ENCODE results near the gene RASGRP2.
A peak's percentile ranks its signal among the peaks of the same experiment; 100 is the strongest.

Gene RASGRP2

GRCh38 chr11:64759722-64760719, 16.1 kb upstream of the RASGRP2 start, which contains the start of gene PYGM:
Gene PYGM (minus strand): TSS chr11:64759974. CDS start chr11:64759898, 76 bp downstream.
- H3K36me3 ChIP-seq (ENCODE audit: control insufficient read depth, insufficient read depth, low read length, severe bottlenecking) = peaks cover 25% of the 10 kb centered on the region
- peak within 1 kb of the TSS; percentile 56 for H3K4me3 ChIP-seq (ENCODE audit: low read length)
- peaks cover 45% of the 10 kb centered on the region for H3K4me1 ChIP-seq (ENCODE audit: control insufficient read depth, insufficient read depth, low read length)
- DNase-seq (ENCODE audit: low read depth) = no peak
- H3K27me3 ChIP-seq (replicated peaks; ENCODE audit: control insufficient read depth, insufficient read depth, low read length) = no peaks in the 10 kb centered on the region
- H3K9me3 ChIP-seq (ENCODE audit: control insufficient read depth, low read length) = no peaks in the 10 kb centered on the region
- H3K9ac ChIP-seq (ENCODE audit: low read length) = peak within 1 kb of the TSS; percentile 78

DNA sequence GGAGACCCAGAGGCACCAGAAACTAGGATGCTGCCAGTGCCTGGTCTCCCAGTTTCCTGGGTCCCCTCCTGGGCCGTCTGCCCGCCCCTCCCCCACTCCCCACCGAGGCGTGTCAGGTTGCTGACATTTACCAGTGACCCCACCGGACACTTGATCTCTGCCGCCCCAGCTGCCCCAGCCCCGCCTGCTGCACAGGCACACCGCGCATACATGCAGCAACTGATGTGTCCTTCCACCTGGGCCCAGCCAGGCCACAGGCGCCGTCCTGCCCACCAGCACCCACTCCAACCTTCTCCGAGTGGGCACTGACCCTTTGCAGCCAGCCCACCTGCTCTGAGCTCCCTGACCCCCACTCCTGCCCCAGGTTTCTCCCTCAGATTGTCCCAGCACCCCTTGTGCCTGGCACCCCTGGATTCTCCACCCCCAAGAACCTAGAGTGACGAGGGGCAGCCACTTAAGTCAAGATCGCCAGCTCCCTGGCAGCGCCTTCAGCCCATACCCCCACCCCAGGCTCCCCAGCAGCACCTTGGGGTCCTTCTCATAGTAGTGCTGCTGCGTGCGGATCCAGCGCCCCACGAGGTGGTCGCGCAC, 15.3 kb upstream of the RASGRP2 start:
- Histone ChIP-seq H3K36me3 (ENCODE audit: control insufficient read depth, insufficient read depth, low read length, severe bottlenecking) (peaks cover 17% of the 10 kb centered on the region), H3K4me1 (ENCODE audit: control insufficient read depth, insufficient read depth, low read length) (peaks cover 45% of the 10 kb centered on the region), H3K9me3 (ENCODE audit: control insufficient read depth, low read length) (no peaks in the 10 kb centered on the region), H3K27me3 (replicated peaks; ENCODE audit: control insufficient read depth, insufficient read depth, low read length) (no peaks in the 10 kb centered on the region), H3K4me3 (ENCODE audit: low read length) (peak overlapping the region; percentile 56), H3K9ac (ENCODE audit: low read length) (peak overlapping the region; percentile 78)
- DNase-seq (ENCODE audit: low read depth) = no peak

DNA sequence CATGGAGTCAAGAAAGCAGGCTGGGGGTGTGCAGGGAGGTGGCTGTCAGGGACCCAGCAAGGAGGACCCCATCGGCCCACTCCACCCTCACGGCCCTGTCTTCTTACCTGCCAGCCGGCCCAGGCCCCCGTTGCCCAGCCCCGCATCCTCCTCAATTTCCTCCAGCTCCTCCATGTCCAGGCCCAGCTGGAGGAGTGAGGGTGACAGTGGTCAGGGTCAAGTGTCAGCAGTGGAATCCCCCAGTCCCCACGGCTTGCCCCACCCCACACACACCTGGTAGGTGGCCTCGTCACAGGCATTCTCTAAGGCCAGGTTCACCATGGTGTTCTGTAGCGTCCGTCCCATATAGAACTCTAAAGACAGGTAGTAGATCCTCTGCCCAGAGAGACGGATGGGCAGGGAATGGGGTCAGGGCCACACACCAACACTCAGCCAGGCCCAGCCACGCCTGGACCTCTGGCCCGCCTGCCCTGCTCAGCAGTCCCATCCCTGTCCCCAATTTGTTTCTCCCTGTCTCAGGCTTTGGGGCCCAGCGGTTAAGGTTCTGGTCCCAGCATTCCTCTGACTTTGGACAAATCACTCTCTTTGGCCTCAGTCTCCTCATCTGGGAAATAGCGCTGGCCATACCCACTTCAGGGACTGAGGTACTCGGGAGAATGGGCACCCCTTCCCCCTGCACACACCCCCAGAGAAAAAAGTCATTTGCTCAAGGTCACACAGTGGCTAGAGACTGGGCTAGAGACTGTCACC, 14.6 kb upstream of the RASGRP2 start:
- Histone ChIP-seq H3K27me3 (replicated peaks; ENCODE audit: control insufficient read depth, insufficient read depth, low read length) (no peaks in the 10 kb centered on the region), H3K9me3 (ENCODE audit: control insufficient read depth, low read length) (no peaks in the 10 kb centered on the region), H3K4me1 (ENCODE audit: control insufficient read depth, insufficient read depth, low read length) (peaks cover 37% of the 10 kb centered on the region), H3K4me3 (ENCODE audit: low read length) (no peak overlapping the region), H3K36me3 (ENCODE audit: control insufficient read depth, insufficient read depth, low read length, severe bottlenecking) (peaks cover 10% of the 10 kb centered on the region), H3K9ac (ENCODE audit: low read length) (no peak overlapping the region)
- DNase-seq (ENCODE audit: low read depth) = no peak

DNA sequence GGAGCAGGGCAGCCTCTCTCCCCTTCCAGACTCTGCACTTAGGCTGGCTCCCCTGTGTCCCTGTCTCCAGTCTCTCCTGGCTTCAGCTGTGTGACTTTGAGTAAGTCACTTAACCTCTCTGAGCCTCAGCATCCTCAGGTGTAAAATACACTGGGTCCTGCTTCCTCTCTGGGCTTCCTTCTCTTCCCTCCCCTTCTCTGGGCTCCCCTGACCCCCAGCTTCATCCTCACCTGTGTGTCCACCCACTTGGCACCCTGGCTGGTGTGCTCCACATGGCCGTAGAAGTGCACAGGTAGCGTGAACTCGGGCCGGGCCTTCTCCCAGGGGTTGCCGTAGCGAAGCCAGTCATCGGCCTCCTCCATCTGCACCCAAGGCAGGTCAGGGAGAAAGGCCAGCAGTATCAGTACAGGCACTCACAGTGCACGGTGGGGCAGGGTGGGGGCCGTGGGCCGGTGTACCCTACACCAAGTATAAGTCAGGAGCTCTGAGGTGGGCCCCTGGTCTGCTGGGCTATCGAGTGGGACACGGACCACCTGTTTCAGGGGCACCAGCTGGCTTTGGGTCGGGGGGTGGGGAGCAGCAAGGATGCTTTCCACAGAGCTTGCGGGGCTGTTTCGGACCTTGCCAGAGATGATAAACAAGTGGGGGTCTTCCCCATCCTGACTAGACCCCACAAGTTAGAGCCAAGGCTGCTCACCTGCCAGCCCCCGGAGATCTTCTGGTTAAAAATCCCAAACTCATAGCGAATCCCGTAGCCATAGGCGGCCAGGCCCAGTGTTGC, 13.8 kb upstream of the RASGRP2 start:
- Histone ChIP-seq H3K9ac (ENCODE audit: low read length) (no peak overlapping the region), H3K36me3 (ENCODE audit: control insufficient read depth, insufficient read depth, low read length, severe bottlenecking) (peaks cover 2% of the 10 kb centered on the region), H3K9me3 (ENCODE audit: control insufficient read depth, low read length) (no peaks in the 10 kb centered on the region), H3K27me3 (replicated peaks; ENCODE audit: control insufficient read depth, insufficient read depth, low read length) (no peaks in the 10 kb centered on the region), H3K4me3 (ENCODE audit: low read length) (no peak overlapping the region), H3K4me1 (ENCODE audit: control insufficient read depth, insufficient read depth, low read length) (peaks cover 30% of the 10 kb centered on the region)
- no peak for DNase-seq (ENCODE audit: low read depth)

- H3K9ac ChIP-seq (ENCODE audit: low read length) = no peak overlapping the region
- H3K9me3 ChIP-seq (ENCODE audit: control insufficient read depth, low read length) = no peaks in the 10 kb centered on the region
- no peaks in the 10 kb centered on the region for H3K36me3 ChIP-seq (ENCODE audit: control insufficient read depth, insufficient read depth, low read length, severe bottlenecking)
- H3K4me1 ChIP-seq (ENCODE audit: control insufficient read depth, insufficient read depth, low read length) = peaks cover 17% of the 10 kb centered on the region
- H3K4me3 ChIP-seq (ENCODE audit: low read length) = no peak overlapping the region
- DNase-seq (ENCODE audit: low read depth) = no peak
- H3K27me3 ChIP-seq (replicated peaks; ENCODE audit: control insufficient read depth, insufficient read depth, low read length) = no peaks in the 10 kb centered on the region
These were observed 11.9 kb upstream of the RASGRP2 start for GRCh38 chr11:64755681-64756361.

DNA sequence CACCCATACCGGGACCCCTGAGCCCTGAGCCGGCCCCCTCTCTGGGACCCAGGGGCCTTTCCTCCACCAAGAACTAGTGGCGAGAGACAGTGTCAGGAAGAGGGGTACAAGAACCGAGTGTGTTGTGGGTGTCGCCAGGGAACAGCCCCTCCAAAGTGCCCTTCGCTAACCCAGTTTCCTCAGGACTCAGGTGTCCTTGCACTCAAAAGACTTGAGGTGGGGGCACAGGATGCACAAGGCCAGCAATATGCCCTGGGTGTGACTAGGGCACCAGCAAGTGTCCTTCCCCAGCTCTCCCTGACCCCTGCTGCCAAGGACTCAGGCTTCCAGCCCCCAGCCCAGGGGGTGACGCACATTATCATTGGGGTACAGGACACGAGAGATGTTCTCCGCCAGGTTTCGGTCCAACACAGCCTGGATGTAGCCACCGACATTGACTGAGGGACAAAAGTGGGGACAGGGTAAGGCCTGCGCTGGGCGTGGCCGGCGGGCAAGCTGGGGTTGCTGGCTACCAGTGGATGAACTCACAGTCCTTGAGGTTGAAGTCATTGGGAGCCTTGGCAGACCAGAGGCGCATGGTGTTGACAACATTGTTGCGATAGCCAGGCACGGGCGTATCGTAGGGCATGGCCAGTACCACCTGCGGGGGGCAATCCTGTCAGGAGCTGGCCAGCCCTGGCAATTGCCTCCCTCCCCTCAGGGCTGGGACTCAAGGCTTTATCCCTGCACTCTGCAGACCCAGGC, 11.1 kb upstream of the RASGRP2 start:
- H3K4me1 ChIP-seq (ENCODE audit: control insufficient read depth, insufficient read depth, low read length) = peaks cover 10% of the 10 kb centered on the region
- no peaks in the 10 kb centered on the region for H3K27me3 ChIP-seq (replicated peaks; ENCODE audit: control insufficient read depth, insufficient read depth, low read length)
- no peaks in the 10 kb centered on the region for H3K36me3 ChIP-seq (ENCODE audit: control insufficient read depth, insufficient read depth, low read length, severe bottlenecking)
- H3K9ac ChIP-seq (ENCODE audit: low read length) = no peak overlapping the region
- no peak for DNase-seq (ENCODE audit: low read depth)
- no peaks in the 10 kb centered on the region for H3K9me3 ChIP-seq (ENCODE audit: control insufficient read depth, low read length)
- H3K4me3 ChIP-seq (ENCODE audit: low read length) = no peak overlapping the region

GRCh38 chr11:64754124-64754918, 10.4 kb upstream of the RASGRP2 start:
- Histone ChIP-seq H3K4me3 (ENCODE audit: low read length) (no peak overlapping the region), H3K27me3 (replicated peaks; ENCODE audit: control insufficient read depth, insufficient read depth, low read length) (no peaks in the 10 kb centered on the region), H3K9ac (ENCODE audit: low read length) (no peak overlapping the region), H3K36me3 (ENCODE audit: control insufficient read depth, insufficient read depth, low read length, severe bottlenecking) (no peaks in the 10 kb centered on the region), H3K4me1 (ENCODE audit: control insufficient read depth, insufficient read depth, low read length) (peaks cover 2% of the 10 kb centered on the region), H3K9me3 (ENCODE audit: control insufficient read depth, low read length) (no peaks in the 10 kb centered on the region)
- DNase-seq (ENCODE audit: low read depth) = no peak

DNA sequence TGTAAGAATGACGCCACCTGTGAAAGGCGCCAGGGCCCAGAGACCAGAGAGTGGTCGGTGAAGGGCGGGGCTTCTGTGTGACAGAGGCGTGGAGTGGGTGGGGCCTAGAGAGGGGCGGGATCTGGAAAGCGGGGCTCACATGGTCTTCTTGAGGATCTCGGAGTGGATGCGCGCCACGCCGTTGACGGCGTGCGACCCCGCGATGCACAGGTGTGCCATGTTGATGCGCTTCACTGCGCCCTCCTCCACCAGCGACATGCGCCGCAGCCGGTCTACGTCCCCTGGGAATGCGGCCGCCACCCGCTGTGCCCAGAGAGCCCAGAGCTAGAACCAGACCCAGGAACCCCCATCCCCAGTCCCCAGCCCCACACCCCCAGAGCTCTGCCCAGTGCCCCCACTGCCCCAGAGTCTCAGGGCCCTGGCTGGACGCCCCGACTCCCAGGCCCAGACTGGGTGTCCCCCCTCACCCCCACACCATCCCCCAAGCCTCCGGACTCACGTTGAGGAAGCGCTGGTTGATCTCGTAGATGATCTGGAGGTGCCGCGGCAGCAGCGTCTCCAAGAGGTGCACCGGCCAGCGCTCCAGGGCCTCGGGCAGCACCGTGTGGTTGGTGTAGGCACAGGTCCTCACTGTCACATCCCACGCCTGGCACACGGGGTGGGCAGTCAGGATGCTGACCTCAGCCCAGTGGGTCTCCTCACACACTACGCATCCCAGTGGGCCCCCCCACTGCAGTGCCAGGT, 9.6 kb upstream of the RASGRP2 start:
- no peak for DNase-seq (ENCODE audit: low read depth)

GRCh38 chr11:64753019-64753379, 9.1 kb upstream of the RASGRP2 start:
- H3K4me3 ChIP-seq (ENCODE audit: low read length) = no peak overlapping the region
- no peaks in the 10 kb centered on the region for H3K36me3 ChIP-seq (ENCODE audit: control insufficient read depth, insufficient read depth, low read length, severe bottlenecking)
- no peak for DNase-seq (ENCODE audit: low read depth)
- H3K9ac ChIP-seq (ENCODE audit: low read length) = no peak overlapping the region
- no peaks in the 10 kb centered on the region for H3K27me3 ChIP-seq (replicated peaks; ENCODE audit: control insufficient read depth, insufficient read depth, low read length)
- H3K9me3 ChIP-seq (ENCODE audit: control insufficient read depth, low read length) = no peaks in the 10 kb centered on the region
- peaks cover 9% of the 10 kb centered on the region for H3K4me1 ChIP-seq (ENCODE audit: control insufficient read depth, insufficient read depth, low read length)

More for the DNA sequence above, 9.6 kb upstream of the RASGRP2 start:
- H3K9me3 ChIP-seq (ENCODE audit: control insufficient read depth, low read length) = no peaks in the 10 kb centered on the region
- no peaks in the 10 kb centered on the region for H3K36me3 ChIP-seq (ENCODE audit: control insufficient read depth, insufficient read depth, low read length, severe bottlenecking)
- no peak overlapping the region for H3K9ac ChIP-seq (ENCODE audit: low read length)
- no peak overlapping the region for H3K4me3 ChIP-seq (ENCODE audit: low read length)
- no peaks in the 10 kb centered on the region for H3K27me3 ChIP-seq (replicated peaks; ENCODE audit: control insufficient read depth, insufficient read depth, low read length)
- H3K4me1 ChIP-seq (ENCODE audit: control insufficient read depth, insufficient read depth, low read length) = peaks cover 3% of the 10 kb centered on the region

All from adipocyte (in vitro differentiated cells).